DOHH2 (cell line): Measurements from ENCODE around the gene PYCR2.

Experiments
- CTCF ChIP-seq: fragments of 200-600 bp; sonication (generic); IDR thresholded peaks from one replicate; pipeline ENCODE4 v1.5.1; 2014; ENCODE audit warnings: antibody characterized with exemption, mild to moderate bottlenecking, low read depth, low read length; ENCODE audit not compliant: poor library complexity, severe bottlenecking
- EZH2phosphoT487 ChIP-seq: fragments of 200-600 bp; sonication (generic); IDR thresholded peaks from 2 replicates; pipeline ENCODE4 v1.6.1; 2017; ENCODE audit warnings: borderline replicate concordance, mild to moderate bottlenecking, antibody characterized with exemption, low read length, moderate library complexity, mixed read lengths

GRCh38 chr1:225880636-225881035 lies 43.4 kb downstream of the PYCR2 start:
- TF ChIP-seq CTCF (no peak), EZH2phosphoT487 (no peak)
